Measurements from ENCODE around the gene JARID2. TPM values are rescaled to one million over a fixed set of nuclear protein-coding genes. Genes with fewer than 3 reads are reported as not detected.

The JARID2 gene
- polyA plus RNA-seq, 1 donor (not counting 4 experiments of a cell fraction or from before 2014, with no cell fraction given) = 11.0 TPM

GRCh38 chr6:15551798-15552197 is 305.9 kb downstream of the JARID2 start:
- Histone ChIP-seq H3K4me1 (ENCODE audit: control insufficient read depth, extremely low read depth, insufficient read depth, low read length) (no peaks in the 10 kb centered on the region), H2AFZ (ENCODE audit: control insufficient read depth, low read length) (no peak overlapping the region), H4K20me1 (ENCODE audit: control insufficient read depth, extremely low read depth, insufficient read depth, low read length) (no peaks in the 10 kb centered on the region), H3K27ac (ENCODE audit: control insufficient read depth, insufficient read depth, low read length) (no peak overlapping the region), H3K9me3 (ENCODE audit: control insufficient read depth, low read depth, low read length) (no peaks in the 10 kb centered on the region), H3K9me1 (ENCODE audit: control insufficient read depth, extremely low read depth, insufficient read depth, low read length) (no peaks in the 10 kb centered on the region), H3K9ac (ENCODE audit: control insufficient read depth, extremely low read depth, insufficient read depth, low read length) (no peak overlapping the region), H3K4me3 (ENCODE audit: control insufficient read depth in 2 of 3, extremely low read depth in 1 of 3, insufficient read depth in 2 of 3, low read depth in 1 of 3, low read length in 3 of 3) (no peak overlapping the region), H3K79me2 (ENCODE audit: control insufficient read depth, insufficient read depth, low read length) (no peaks in the 10 kb centered on the region), H3K4me2 (ENCODE audit: control insufficient read depth, extremely low read depth, insufficient read depth, low read depth, low read length) (no peak overlapping the region), H3K36me3 (ENCODE audit: control insufficient read depth in 2 of 2, extremely low read depth in 1 of 2, insufficient read depth in 2 of 2, low read length in 2 of 2) (no peaks in the 10 kb centered on the region), H3K27me3 (ENCODE audit: control insufficient read depth, extremely low read depth, insufficient read depth, low read length) (no peaks in the 10 kb centered on the region)
- DNase-seq (ENCODE audit: low read depth, low spot score) (no peak), FAIRE-seq (no peak)
- TF ChIP-seq CTCF (optimal IDR thresholded peaks at IDR 0.05 in 1 of 3, IDR thresholded peaks at IDR 0.05 in 1 of 3, conservative IDR thresholded peaks at IDR 0.05 in 1 of 3; ENCODE audit: extremely low read depth in 1 of 3, insufficient read depth in 2 of 3, low read length in 3 of 3) = no peak
- dilution Hi-C loops (cut with MboI; ENCODE audit: extremely low pct_ligation_motif_present, low sequenced_read_pairs) = no loop called here

GRCh38 chr6:15553031-15553430 is 307.2 kb downstream of the JARID2 start:
- dilution Hi-C loops (cut with MboI; ENCODE audit: extremely low pct_ligation_motif_present, low sequenced_read_pairs) = no loop called here
- TF ChIP-seq EZH2 (IDR thresholded peaks at IDR 0.05; ENCODE audit: low read length) = no peak
- TF ChIP-seq CTCF (optimal IDR thresholded peaks at IDR 0.05 in 1 of 3, IDR thresholded peaks at IDR 0.05 in 1 of 3, conservative IDR thresholded peaks at IDR 0.05 in 1 of 3; ENCODE audit: extremely low read depth in 1 of 3, insufficient read depth in 2 of 3, low read length in 3 of 3) = no peak
- H3K4me2 ChIP-seq (ENCODE audit: control insufficient read depth, extremely low read depth, insufficient read depth, low read depth, low read length) = no peak overlapping the region
- H2AFZ ChIP-seq (ENCODE audit: control insufficient read depth, low read length) = no peak overlapping the region
- no peaks in the 10 kb centered on the region for H3K4me1 ChIP-seq (ENCODE audit: control insufficient read depth, extremely low read depth, insufficient read depth, low read length)
- H3K27ac ChIP-seq (ENCODE audit: control insufficient read depth, insufficient read depth, low read length) = no peak overlapping the region
- DNase-seq (ENCODE audit: low read depth, low spot score) = no peak
- no peak overlapping the region for H3K4me3 ChIP-seq (ENCODE audit: control insufficient read depth in 2 of 3, extremely low read depth in 1 of 3, insufficient read depth in 2 of 3, low read depth in 1 of 3, low read length in 3 of 3)
- no peak for FAIRE-seq
- H3K36me3 ChIP-seq (ENCODE audit: control insufficient read depth in 2 of 2, extremely low read depth in 1 of 2, insufficient read depth in 2 of 2, low read length in 2 of 2) = no peaks in the 10 kb centered on the region
- H3K9me3 ChIP-seq (ENCODE audit: control insufficient read depth, low read depth, low read length) = no peaks in the 10 kb centered on the region
- H3K9ac ChIP-seq (ENCODE audit: control insufficient read depth, extremely low read depth, insufficient read depth, low read length) = no peak overlapping the region
- H3K79me2 ChIP-seq (ENCODE audit: control insufficient read depth, insufficient read depth, low read length) = no peaks in the 10 kb centered on the region
- H3K27me3 ChIP-seq (ENCODE audit: control insufficient read depth, extremely low read depth, insufficient read depth, low read length) = no peaks in the 10 kb centered on the region
- no peaks in the 10 kb centered on the region for H4K20me1 ChIP-seq (ENCODE audit: control insufficient read depth, extremely low read depth, insufficient read depth, low read length)
- no peaks in the 10 kb centered on the region for H3K9me1 ChIP-seq (ENCODE audit: control insufficient read depth, extremely low read depth, insufficient read depth, low read length)

All from keratinocyte (primary cell).